HL-60 (cell line): ENCODE results near the gene ANKS1B.

Source experiments
- DNase-seq, 2 experiments: peaks; one replicate each; pipeline ENCODE4 v3.0.0-alpha.2; 2010 to 2020; ENCODE audit warnings: low read depth in 1 of 2, low spot score in 1 of 2
- H3K27ac ChIP-seq: fragments of 250-450 bp; sonication (Bioruptor Pico); replicated peaks from 2 replicates; pipeline ENCODE4 v1.5.1; 2020; ENCODE audit warnings: mild to moderate bottlenecking, moderate library complexity
- H3K27me3 ChIP-seq: fragments of 250-450 bp; sonication (Bioruptor Pico); 2 replicates; pipeline ENCODE4 v1.5.1; 2021; ENCODE audit warnings: mild to moderate bottlenecking, moderate library complexity; ENCODE audit not compliant: insufficient read depth, poor library complexity, severe bottlenecking
- H3K4me3 ChIP-seq: replicated peaks from 2 replicates; pipeline ENCODE4 v1.5.1; 2011; ENCODE audit warnings: mild to moderate bottlenecking, control low read depth, low read length; ENCODE audit not compliant: insufficient read depth
- GABPA ChIP-seq: IDR thresholded peaks from 2 replicates; pipeline ENCODE4 v1.6.1; 2012; ENCODE audit warnings: low read depth
- POLR2AphosphoS5 ChIP-seq: IDR thresholded peaks from 2 replicates; pipeline ENCODE4 v1.6.1; 2012; ENCODE audit warnings: low read depth
- SPI1 ChIP-seq: IDR thresholded peaks from 2 replicates; pipeline ENCODE4 v1.6.1; 2012; ENCODE audit warnings: low read depth, mild to moderate bottlenecking, borderline replicate concordance
- TF ChIP-seq, protein P1 (sequence below): IDR thresholded peaks from one replicate; pipeline ENCODE4 v1.5.1; 2011; ENCODE audit warnings: low read length, control low read depth, inconsistent platforms; ENCODE audit not compliant: insufficient read depth
- TF ChIP-seq, protein P2 (sequence below): IDR thresholded peaks from 2 replicates; pipeline ENCODE4 v1.6.1; 2012; ENCODE audit warnings: low read depth; ENCODE audit not compliant: insufficient replicate concordance

Gene ANKS1B

DNA sequence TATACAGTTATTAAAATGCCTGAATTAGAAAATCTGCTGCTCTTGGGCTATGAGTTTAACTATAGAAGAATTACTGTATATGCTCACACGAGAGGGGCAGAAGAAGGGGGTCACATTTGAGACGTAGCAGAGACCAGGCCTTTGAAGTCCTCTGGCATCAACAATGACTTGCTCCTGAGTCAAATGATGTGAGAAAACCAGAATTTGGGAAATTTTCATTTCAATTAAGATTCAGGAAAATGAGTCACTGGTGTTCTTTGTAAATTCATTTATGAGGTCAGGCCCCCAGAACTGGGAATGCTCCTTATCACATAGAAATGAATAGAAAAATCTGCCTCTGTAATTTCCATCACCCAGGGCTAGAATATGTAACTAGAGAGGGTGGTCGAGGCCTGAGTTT lies 1246.7 kb downstream of the ANKS1B start:
- Histone ChIP-seq H3K27ac (no peak overlapping the region), H3K27me3 (peaks cover 2% of the 10 kb centered on the region), H3K4me3 (no peak overlapping the region)
- no peak for DNase-seq
- TF ChIP-seq POLR2AphosphoS5 (no peak), SPI1 (no peak), GABPA (no peak)
- TF ChIP-seq, protein P1, sequence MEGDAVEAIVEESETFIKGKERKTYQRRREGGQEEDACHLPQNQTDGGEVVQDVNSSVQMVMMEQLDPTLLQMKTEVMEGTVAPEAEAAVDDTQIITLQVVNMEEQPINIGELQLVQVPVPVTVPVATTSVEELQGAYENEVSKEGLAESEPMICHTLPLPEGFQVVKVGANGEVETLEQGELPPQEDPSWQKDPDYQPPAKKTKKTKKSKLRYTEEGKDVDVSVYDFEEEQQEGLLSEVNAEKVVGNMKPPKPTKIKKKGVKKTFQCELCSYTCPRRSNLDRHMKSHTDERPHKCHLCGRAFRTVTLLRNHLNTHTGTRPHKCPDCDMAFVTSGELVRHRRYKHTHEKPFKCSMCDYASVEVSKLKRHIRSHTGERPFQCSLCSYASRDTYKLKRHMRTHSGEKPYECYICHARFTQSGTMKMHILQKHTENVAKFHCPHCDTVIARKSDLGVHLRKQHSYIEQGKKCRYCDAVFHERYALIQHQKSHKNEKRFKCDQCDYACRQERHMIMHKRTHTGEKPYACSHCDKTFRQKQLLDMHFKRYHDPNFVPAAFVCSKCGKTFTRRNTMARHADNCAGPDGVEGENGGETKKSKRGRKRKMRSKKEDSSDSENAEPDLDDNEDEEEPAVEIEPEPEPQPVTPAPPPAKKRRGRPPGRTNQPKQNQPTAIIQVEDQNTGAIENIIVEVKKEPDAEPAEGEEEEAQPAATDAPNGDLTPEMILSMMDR: no peak
- TF ChIP-seq, protein P2, sequence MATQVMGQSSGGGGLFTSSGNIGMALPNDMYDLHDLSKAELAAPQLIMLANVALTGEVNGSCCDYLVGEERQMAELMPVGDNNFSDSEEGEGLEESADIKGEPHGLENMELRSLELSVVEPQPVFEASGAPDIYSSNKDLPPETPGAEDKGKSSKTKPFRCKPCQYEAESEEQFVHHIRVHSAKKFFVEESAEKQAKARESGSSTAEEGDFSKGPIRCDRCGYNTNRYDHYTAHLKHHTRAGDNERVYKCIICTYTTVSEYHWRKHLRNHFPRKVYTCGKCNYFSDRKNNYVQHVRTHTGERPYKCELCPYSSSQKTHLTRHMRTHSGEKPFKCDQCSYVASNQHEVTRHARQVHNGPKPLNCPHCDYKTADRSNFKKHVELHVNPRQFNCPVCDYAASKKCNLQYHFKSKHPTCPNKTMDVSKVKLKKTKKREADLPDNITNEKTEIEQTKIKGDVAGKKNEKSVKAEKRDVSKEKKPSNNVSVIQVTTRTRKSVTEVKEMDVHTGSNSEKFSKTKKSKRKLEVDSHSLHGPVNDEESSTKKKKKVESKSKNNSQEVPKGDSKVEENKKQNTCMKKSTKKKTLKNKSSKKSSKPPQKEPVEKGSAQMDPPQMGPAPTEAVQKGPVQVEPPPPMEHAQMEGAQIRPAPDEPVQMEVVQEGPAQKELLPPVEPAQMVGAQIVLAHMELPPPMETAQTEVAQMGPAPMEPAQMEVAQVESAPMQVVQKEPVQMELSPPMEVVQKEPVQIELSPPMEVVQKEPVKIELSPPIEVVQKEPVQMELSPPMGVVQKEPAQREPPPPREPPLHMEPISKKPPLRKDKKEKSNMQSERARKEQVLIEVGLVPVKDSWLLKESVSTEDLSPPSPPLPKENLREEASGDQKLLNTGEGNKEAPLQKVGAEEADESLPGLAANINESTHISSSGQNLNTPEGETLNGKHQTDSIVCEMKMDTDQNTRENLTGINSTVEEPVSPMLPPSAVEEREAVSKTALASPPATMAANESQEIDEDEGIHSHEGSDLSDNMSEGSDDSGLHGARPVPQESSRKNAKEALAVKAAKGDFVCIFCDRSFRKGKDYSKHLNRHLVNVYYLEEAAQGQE: no peak

DNA sequence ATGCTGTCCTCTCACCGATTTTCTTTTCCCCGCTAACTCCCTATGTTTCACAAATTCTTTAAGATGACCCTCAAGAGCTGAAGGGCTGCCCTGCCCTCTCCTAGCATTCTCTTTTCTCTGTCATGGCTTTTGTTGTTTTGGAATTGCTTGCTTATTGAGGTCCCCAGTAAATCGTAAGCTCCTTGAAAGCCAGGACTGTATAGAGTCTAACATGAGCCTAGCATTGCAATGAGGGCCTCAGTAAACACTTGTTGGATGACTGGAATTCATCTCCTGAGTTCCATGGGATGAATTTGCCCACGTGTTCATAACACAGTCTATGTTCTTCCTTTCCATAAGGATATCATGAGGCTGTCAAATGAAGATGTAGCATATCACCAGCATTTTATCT lies 1247.4 kb downstream of the ANKS1B start:
- Histone ChIP-seq H3K27ac (no peak overlapping the region), H3K27me3 (no peaks in the 10 kb centered on the region), H3K4me3 (no peak overlapping the region)
- DNase-seq: no peak
- TF ChIP-seq SPI1: no peak
- TF ChIP-seq POLR2AphosphoS5: no peak
- TF ChIP-seq GABPA: no peak
- TF ChIP-seq, protein P2: no peak
- TF ChIP-seq, protein P1: no peak

DNA sequence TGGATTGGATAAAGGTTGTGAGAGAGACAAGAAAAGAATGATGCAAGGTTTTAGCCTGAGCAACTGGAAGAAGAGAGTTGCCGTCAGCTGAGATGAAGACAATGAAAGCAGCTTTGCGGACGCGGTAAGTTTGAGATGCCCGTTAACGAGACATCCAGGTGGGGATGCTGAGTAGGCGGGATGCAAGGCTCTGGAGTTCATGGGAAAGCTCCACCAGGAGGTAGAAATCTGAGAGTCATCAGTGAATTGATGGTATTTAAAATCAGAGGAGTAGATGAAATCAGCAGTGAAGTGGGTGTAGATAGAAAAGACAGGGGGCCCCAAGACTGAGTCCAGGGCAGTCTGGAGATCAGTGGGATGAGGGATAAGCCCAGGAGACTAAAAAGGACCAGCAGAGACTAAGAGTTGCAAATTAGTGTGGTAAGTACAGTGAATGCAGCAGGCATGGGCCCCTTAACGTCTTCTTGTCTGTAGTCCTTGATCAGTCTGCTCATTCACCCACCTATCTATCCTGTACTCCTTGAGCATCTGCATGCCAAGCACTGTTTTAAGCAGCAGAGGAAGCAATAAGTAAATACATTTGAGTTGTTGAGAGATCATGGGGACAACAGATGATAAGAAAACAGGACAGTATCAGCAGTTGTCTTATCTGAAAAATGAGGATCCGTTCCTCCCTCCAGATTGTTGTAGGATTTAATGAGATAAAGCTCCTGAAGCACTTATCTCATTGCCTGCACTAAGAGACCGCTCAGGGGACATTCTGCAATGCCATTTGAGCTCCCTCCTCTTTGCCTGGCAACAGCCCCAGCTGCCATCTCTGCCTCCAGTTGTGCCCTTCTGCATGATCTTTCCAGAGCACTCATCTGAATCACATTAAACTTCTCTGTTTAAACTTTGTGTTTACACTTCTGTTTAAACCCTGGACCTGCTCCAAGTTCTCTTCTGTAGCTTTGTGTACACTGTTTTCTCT lies 1248.1 kb downstream of the ANKS1B start:
- DNase-seq: no peak
- Histone ChIP-seq H3K27me3 (no peaks in the 10 kb centered on the region), H3K4me3 (no peak overlapping the region), H3K27ac (no peak overlapping the region)
- TF ChIP-seq, protein P1: no peak
- TF ChIP-seq GABPA (no peak), SPI1 (no peak), POLR2AphosphoS5 (no peak)
- TF ChIP-seq, protein P2: no peak
